K562 (cell line): ENCODE results near the gene PRAME. TPM values are rescaled to one million over a fixed set of nuclear protein-coding genes. Genes with fewer than 3 reads are reported as not detected.

Source experiments
- ATAC-seq: fragments of 200-7000 bp; cut with Tn5 transposase; 3 replicates; pipeline ENCODE4 v1.9.1; 2020; ENCODE audit warnings: moderate library complexity
- BruUV-seq: library from RNA; stranded (reverse); fragments of 400-500 nt; replicated peaks from 2 replicates; lab custom pipeline; 2021; lab: Mats Ljungman, UMichigan
- CTCF ChIA-PET: fragments of 300-600 bp; formaldehyde crosslinking; extraction: SDS; loops from one replicate; lab custom pipeline; 2021; ENCODE audit warnings: low intra/inter-chr PET ratio; lab: Yijun Ruan, JAX
- POLR2A ChIA-PET: fragments of 300-600, 350-650 bp; sonication (Branson Sonifier 250); formaldehyde crosslinking; extraction: SDS; loops from one replicate; lab custom pipeline; 2021; ENCODE audit warnings: antibody characterized with exemption, inconsistent platforms; lab: Yijun Ruan, JAX
- DNase-seq, 4 experiments: peaks; one replicate each; pipeline versions ENCODE4 v3.0.0 to v3.0.0-alpha.2; 2011 to 2018; ENCODE audit warnings: low spot score in 3 of 4, mixed read lengths in 3 of 4; ENCODE audit errors: extremely low read depth in 1 of 4
- FAIRE-seq: peaks from 2 replicates; lab custom pipeline; 2011; peaks lifted over from hg19 to GRCh38; lab: Jason Lieb, UNC
- H2AFZ ChIP-seq: 2 replicates; pipeline ENCODE4 v1.6.0; 2011; ENCODE audit warnings: low read depth, low read length, control low read depth, inconsistent platforms
- H3K27ac ChIP-seq: fragments of 200-600 bp; 3 replicates; pipeline ENCODE4 v1.8.0; 2011; ENCODE audit warnings: low read depth, mild to moderate bottlenecking, control low read depth, inconsistent platforms, low read length, moderate library complexity, mixed read lengths; ENCODE audit errors: extremely low read depth
- H3K27me3 ChIP-seq, 2 experiments: fragments of 300-600 bp in 1 of 2; 2 replicates in 1 of 2; 3 replicates in 1 of 2; pipeline versions ENCODE4 v1.6.0 to v1.8.0; 2011; ENCODE audit warnings: inconsistent platforms in 2 of 2, low read length in 2 of 2, mild to moderate bottlenecking in 1 of 2, mixed read lengths in 1 of 2, moderate library complexity in 1 of 2; ENCODE audit not compliant: control insufficient read depth in 2 of 2, insufficient read depth in 2 of 2
- H3K36me3 ChIP-seq: fragments of 300-600 bp; 3 replicates; pipeline ENCODE4 v1.8.0; 2011; ENCODE audit warnings: mild to moderate bottlenecking, low read length, inconsistent platforms; ENCODE audit not compliant: control insufficient read depth, insufficient read depth
- H3K4me1 ChIP-seq, 2 experiments: fragments of 200-600 bp in 1 of 2; replicated peaks in 1 of 2; 2 replicates in 1 of 2; 3 replicates in 1 of 2; pipeline versions ENCODE4 v1.5.1 to v1.8.0; 2011; ENCODE audit warnings: inconsistent platforms in 2 of 2, low read length in 2 of 2, mild to moderate bottlenecking in 1 of 2, mixed read lengths in 1 of 2, moderate library complexity in 1 of 2; ENCODE audit not compliant: control insufficient read depth in 2 of 2, insufficient read depth in 2 of 2
- H3K4me2 ChIP-seq: 2 replicates; pipeline ENCODE4 v1.6.1; 2011; ENCODE audit warnings: low read length, control low read depth, inconsistent platforms, mixed read lengths; ENCODE audit not compliant: insufficient read depth
- H3K4me3 ChIP-seq: fragments of 200-600 bp; sonication (generic), shearing (Covaris generic); 2 replicates; pipeline ENCODE4 v1.5.1; 2016; ENCODE audit warnings: control low read depth, inconsistent platforms
- H3K79me2 ChIP-seq: fragments of 200-600 bp; 3 replicates; pipeline ENCODE4 v1.8.0; 2011; ENCODE audit warnings: low read length, inconsistent platforms; ENCODE audit not compliant: control insufficient read depth, insufficient read depth
- H3K9ac ChIP-seq, 2 experiments: 2 replicates each; pipeline versions ENCODE4 v1.6.0 to v1.6.1; 2011; ENCODE audit warnings: low read depth in 2 of 2, low read length in 2 of 2, control low read depth in 1 of 2, inconsistent platforms in 1 of 2, mild to moderate bottlenecking in 1 of 2, mixed read lengths in 1 of 2; ENCODE audit not compliant: insufficient read depth in 1 of 2
- H3K9me1 ChIP-seq: one replicate; pipeline ENCODE4 v1.6.0; 2011; ENCODE audit warnings: inconsistent platforms, mild to moderate bottlenecking, low read length, moderate library complexity; ENCODE audit not compliant: control insufficient read depth, insufficient read depth
- H3K9me3 ChIP-seq: replicated peaks from 2 replicates; pipeline ENCODE4 v1.5.1; 2011; ENCODE audit warnings: low read depth, low read length, inconsistent platforms; ENCODE audit not compliant: control insufficient read depth, insufficient read depth
- H4K20me1 ChIP-seq: replicated peaks from 2 replicates; pipeline ENCODE4 v1.6.1; 2011; ENCODE audit warnings: low read length, inconsistent platforms, mixed read lengths; ENCODE audit not compliant: control insufficient read depth, insufficient read depth
- ATF3 ChIP-seq, 2 experiments: fragments of 450-650 bp in 1 of 2; sonication (generic) in 1 of 2; formaldehyde crosslinking in 1 of 2; IDR thresholded peaks in 1 of 2; conservative IDR thresholded peaks in 1 of 2; 2 replicates each; pipeline versions ENCODE4 v1.6.1 to v1.8.1; 2016 to 2023; ENCODE audit warnings: mild to moderate bottlenecking in 2 of 2, moderate library complexity in 2 of 2, inconsistent platforms in 1 of 2, missing genetic modification reagents in 1 of 2
- BMI1 ChIP-seq: fragments of 150-350 bp; IDR thresholded peaks from 2 replicates; pipeline ENCODE4 v1.6.1; 2014; ENCODE audit warnings: low read length
- CREB1 ChIP-seq, 2 experiments: sonication (generic) in 1 of 2; formaldehyde crosslinking in 1 of 2; IDR thresholded peaks; 2 replicates each; pipeline versions ENCODE4 v1.6.1 to v1.8.0; 2012 to 2022; ENCODE audit warnings: inconsistent platforms in 1 of 2, mild to moderate bottlenecking in 1 of 2, missing genetic modification reagents in 1 of 2, moderate library complexity in 1 of 2
- DEAF1 ChIP-seq: fragments of 450-650 bp; formaldehyde crosslinking; IDR thresholded peaks from 2 replicates; pipeline ENCODE4 v1.4.0; 2020; ENCODE audit warnings: mild to moderate bottlenecking, moderate library complexity
- FOXP4 ChIP-seq: sonication (generic); formaldehyde crosslinking; IDR thresholded peaks from 2 replicates; pipeline ENCODE4 v1.8.0; 2022; ENCODE audit warnings: mild to moderate bottlenecking, missing genetic modification reagents, borderline replicate concordance
- TFAP4 ChIP-seq: sonication (generic); formaldehyde crosslinking; IDR thresholded peaks from 2 replicates; pipeline ENCODE4 v1.8.0; 2022; ENCODE audit warnings: missing genetic modification reagents, mild to moderate bottlenecking, moderate library complexity, borderline replicate concordance
- ZNF740 ChIP-seq, 3 experiments: fragments of 200-800 bp in 1 of 3; sonication (Bioruptor generic) in 1 of 3; sonication (generic) in 1 of 3; formaldehyde crosslinking in 1 of 3; IDR thresholded peaks; 2 replicates each; pipeline versions ENCODE4 v1.6.1 to v1.8.0; 2016 to 2022; ENCODE audit warnings: mild to moderate bottlenecking in 2 of 3, missing compliant biosample characterization in 2 of 3, missing genetic modification characterization in 2 of 3, missing genetic modification reagents in 1 of 3
- WGBS: fragments of 100-300 bp; shearing (Covaris generic); methylation state at CpG from one replicate; pipeline ENCODE4 v1.1.6; 2016; ENCODE audit warnings: low coverage, mixed read lengths; ENCODE audit not compliant: insufficient coverage; ENCODE audit errors: missing lambda C conversion rate; 5-methylcytosine and 5-hydroxymethylcytosine counted together
- in situ Hi-C: fragments of 300-500 bp; cut with MboI; formaldehyde crosslinking; loops from 4 replicates; pipeline ENCODE4 v1.15.0; 2018; ENCODE audit warnings: inconsistent platforms, mixed read lengths
- intact Hi-C: fragments of 100-400 bp; cut with micrococcal nuclease; formaldehyde crosslinking; loops from 2 replicates; pipeline ENCODE4 v1.14.2; 2022
- polyA plus RNA-seq, 8 experiments: library from polyadenylated mRNA; depleted of rRNA in 4 of 8; stranded (reverse) in 5 of 8; unstranded in 3 of 8; fragments of >200 nt; fragmentation: Nextera tagmentation in 2 of 8; fragmentation: Illumina TruSeq in 1 of 8; extraction: Ambion mirVana in 2 of 8; extraction: Trizol in 1 of 8; gene quantifications; 2 replicates each; pipeline versions ENCODE4 v1.2.1 to v1.2.3, GENCODE V29; 2011 to 2014; ENCODE audit warnings: inconsistent platforms in 1 of 8, missing spikeins in 1 of 8
- total RNA-seq, 7 experiments: library from RNA; depleted of rRNA in 6 of 7; stranded (reverse); fragments of >200 nt in 6 of 7; fragmentation: Illumina TruSeq in 2 of 7; extraction: Trizol in 2 of 7; gene quantifications; 2 replicates each; pipeline versions ENCODE4 v1.2.1 to v1.2.3, GENCODE V29; 2011 to 2021; ENCODE audit warnings: low replicate concordance in 1 of 7

PRAME gene
- total and polyA plus RNA-seq, 9 of the 15 experiments (the other 6 are each of a cell fraction or from before 2014, with no cell fraction given), result 662 to 2,141 (median 1,142) TPM

- peak; percentile 36; the same call in 1 of the 2 replicates for TF ChIP-seq TFAP4 (CRISPR knock-in tag)
These were observed 38.1 kb downstream of the PRAME start (continued) for GRCh38 chr22:22520667-22521602.

GRCh38 chr22:22520020-22520656, 38.9 kb downstream of the PRAME start, which contains the start of gene ZNF280A:
Gene ZNF280A, minus strand, starts transcription at chr22:22520270. Its CDS starts 4,640 bp downstream, at chr22:22515630.
- peak; percentile 82 for ATAC-seq
- peaks cover 4% of the 10 kb centered on the region for H3K9me1 ChIP-seq
- H3K4me1 ChIP-seq, result peaks cover 27 to 30% of the 10 kb centered on the region in 2 experiments
- peak within 1 kb of the TSS; percentile 41 for H3K4me3 ChIP-seq
- no TSS peak for BruUV-seq
- peak within 1 kb of the TSS; percentile 82 for H3K4me2 ChIP-seq
- DNase-seq, result peak; percentile 98 to 99 (median 98)
- POLR2A ChIA-PET, result interaction anchor here (0.6 to 14.7 kb wide), 40 partner anchors 12 to 1538 kb away, joined by 3 to 289 read pairs (median 4); partner anchors contain the start of genes LZTR1, PRAME and ZNF280B
- peak within 1 kb of the TSS; percentile 70 to 86 for H3K9ac ChIP-seq
- peak; percentile 95 for FAIRE-seq
- H3K36me3 ChIP-seq, result peaks cover 23% of the 10 kb centered on the region
- in situ Hi-C loops (no loop called here), intact Hi-C loops (loop anchor here (1.0 kb wide), 2 partner anchors 12 to 39 kb away; partner anchors contain the start of genes PRAME and ZNF280B)
- H2AFZ ChIP-seq, result peak within 1 kb of the TSS; percentile 88
- WGBS, result 14% methylated on average over 12 of the region's 12 CpGs
- no peaks in the 10 kb centered on the region for H4K20me1 ChIP-seq
- peaks cover 20% of the 10 kb centered on the region for H3K79me2 ChIP-seq
- CTCF ChIA-PET, result interaction anchor here (0.5 to 3.0 kb wide), 6 partner anchors 11 to 436 kb away, joined by 3 to 16 read pairs (median 4); partner anchors contain the start of gene PRAME
- H3K27ac ChIP-seq, result peak within 1 kb of the TSS; percentile 61
- peaks cover 3% of the 10 kb centered on the region; the same call in 1 of the 2 replicates for H3K9me3 ChIP-seq
- no peaks in the 10 kb centered on the region for H3K27me3 ChIP-seq
- no peak for TF ChIP-seq CREB1 (IDR thresholded peaks at IDR 0.05)
- TF ChIP-seq CREB1 (CRISPR knock-in tag; IDR thresholded peaks at IDR 0.05), result peak; percentile 28; the same call in 1 of the 2 replicates
- no peak for TF ChIP-seq BMI1
- no peak for TF ChIP-seq DEAF1 (CRISPR knock-in tag)
- no peak for TF ChIP-seq ATF3 (IDR thresholded peaks at IDR 0.05)
- peak; percentile 88 for TF ChIP-seq ATF3 (CRISPR knock-in tag; conservative IDR thresholded peaks at IDR 0.05)
- TF ChIP-seq ZNF740 (CRISPR knock-in tag; IDR thresholded peaks at IDR 0.05), result no peak
- TF ChIP-seq ZNF740 (tag; IDR thresholded peaks at IDR 0.05), result no peak
- TF ChIP-seq FOXP4 (CRISPR knock-in tag), result peak; percentile 81; the same call in 1 of the 2 replicates
